PC-9 (cell line): ENCODE data around the gene DTYMK. TPM values are rescaled to one million over a fixed set of nuclear protein-coding genes. Genes with fewer than 3 reads are reported as not detected.

Experiments used
- BruUV-seq: library from RNA; stranded (reverse); fragments of 400-500 nt; replicated peaks from 2 replicates; lab custom pipeline; 2021; lab: Mats Ljungman, UMichigan
- CTCF ChIA-PET: fragments of 300-600 bp; sonication (Branson Sonifier 250); formaldehyde crosslinking; loops from one replicate; lab custom pipeline; 2022; ENCODE audit warnings: antibody characterized with exemption; lab: Charles Lee
- POLR2A ChIA-PET: fragments of 300-600 bp; sonication (Branson Sonifier 250); formaldehyde crosslinking; loops from one replicate; lab custom pipeline; 2022; ENCODE audit warnings: antibody characterized with exemption; ENCODE audit not compliant: unreplicated experiment; lab: Charles Lee
- DNase-seq, 2 experiments: peaks; one replicate each; pipeline versions ENCODE4 v3.0.0 to v3.0.0-alpha.2; 2015 to 2022; ENCODE audit warnings: mixed read lengths in 1 of 2
- H2AFZ ChIP-seq: fragments of 200-600 bp; sonication (generic); 2 replicates; pipeline ENCODE4 v1.8.1; 2017; ENCODE audit warnings: antibody characterized with exemption
- H3F3A ChIP-seq: fragments of 200-600 bp; sonication (generic); 2 replicates; pipeline ENCODE4 v1.8.1; 2017; ENCODE audit warnings: antibody characterized with exemption, mild to moderate bottlenecking, low read depth; ENCODE audit not compliant: insufficient read depth
- H3K27ac ChIP-seq: fragments of 200-600 bp; sonication (generic); 2 replicates; pipeline ENCODE4 v1.6.1; 2016; ENCODE audit warnings: mixed run types
- H3K27me3 ChIP-seq: fragments of 200-600 bp; sonication (generic); 2 replicates; pipeline ENCODE4 v1.6.1; 2016; ENCODE audit warnings: low read depth, mixed run types; ENCODE audit not compliant: insufficient read depth
- H3K36me3 ChIP-seq: fragments of 200-600 bp; sonication (generic); 2 replicates; pipeline ENCODE4 v1.6.1; 2016; ENCODE audit warnings: low read depth, mixed run types
- H3K4me1 ChIP-seq: fragments of 200-600 bp; sonication (generic); replicated peaks from 2 replicates; pipeline ENCODE4 v1.6.1; 2016; ENCODE audit warnings: mixed run types; ENCODE audit not compliant: insufficient read depth
- H3K4me2 ChIP-seq: fragments of 200-600 bp; sonication (generic); 2 replicates; pipeline ENCODE4 v1.6.1; 2017; ENCODE audit warnings: mixed run types
- H3K4me3 ChIP-seq: fragments of 200-600 bp; sonication (generic); 2 replicates; pipeline ENCODE4 v1.6.1; 2016; ENCODE audit warnings: mixed run types
- H3K79me2 ChIP-seq: fragments of 200-600 bp; sonication (generic); 2 replicates; pipeline ENCODE4 v1.6.1; 2017; ENCODE audit warnings: low read depth, mixed run types
- H3K9me2 ChIP-seq: fragments of 200-600 bp; sonication (generic); 2 replicates; pipeline ENCODE4 v1.8.1; 2017; ENCODE audit warnings: mild to moderate bottlenecking; ENCODE audit not compliant: insufficient read depth
- H3K9me3 ChIP-seq: fragments of 200-600 bp; sonication (generic); 2 replicates; pipeline ENCODE4 v1.8.1; 2016; ENCODE audit warnings: low read depth; ENCODE audit not compliant: insufficient read depth
- H4K20me1 ChIP-seq: fragments of 200-600 bp; sonication (generic); 2 replicates; pipeline ENCODE4 v1.8.1; 2017; ENCODE audit not compliant: insufficient read depth
- EZH2 ChIP-seq: fragments of 200-600 bp; sonication (generic); IDR thresholded peaks from 2 replicates; pipeline ENCODE4 v1.8.0; 2017; ENCODE audit warnings: antibody characterized with exemption, low read depth
- intact Hi-C: fragments of 100-400 bp; cut with micrococcal nuclease; formaldehyde crosslinking; loops from one replicate; pipeline ENCODE4 v1.10.0; 2022; ENCODE audit not compliant: unreplicated experiment
- total RNA-seq: library from RNA; stranded (reverse); gene quantifications from 2 replicates; pipeline ENCODE4 v1.2.3, GENCODE V29; 2021
- TF ChIP-seq, protein P1 (sequence below): fragments of 200-600 bp; sonication (generic); conservative IDR thresholded peaks from 2 replicates; pipeline ENCODE4 v1.6.1; 2017; ENCODE audit warnings: mixed run types, antibody characterized with exemption, mild to moderate bottlenecking, moderate library complexity

Gene DTYMK
- total RNA-seq, 1 experiment from 2014 or later, result 183 TPM

DNA sequence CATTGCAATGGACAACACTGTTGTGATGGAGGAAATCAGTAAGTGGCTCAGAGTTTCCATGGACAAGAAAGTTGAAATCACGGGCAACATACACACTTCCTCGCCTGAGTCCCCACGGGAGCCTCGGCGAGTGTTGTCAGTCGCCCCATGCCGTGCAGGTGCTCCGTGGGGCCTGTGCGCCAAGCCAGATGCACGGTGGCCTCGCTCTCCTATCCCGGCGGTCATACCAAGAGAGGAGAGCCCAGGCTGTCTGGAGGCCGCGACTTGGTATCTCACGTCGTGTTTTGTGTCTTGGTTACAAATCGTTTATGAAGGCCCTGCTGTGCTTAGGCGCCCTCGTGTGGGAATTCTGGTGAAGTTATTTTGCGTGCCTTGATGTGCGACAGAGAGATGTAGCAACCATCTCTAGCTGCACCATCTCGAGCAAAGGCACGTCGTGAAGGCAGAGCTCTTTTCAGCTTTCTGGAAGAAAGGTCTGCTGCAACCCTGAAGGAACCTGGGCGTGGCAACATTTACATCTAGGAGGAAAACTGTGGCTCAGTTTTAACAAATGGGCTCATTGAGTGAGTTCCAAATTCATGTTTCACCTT, 27.4 kb downstream of the DTYMK start:
- Histone ChIP-seq H4K20me1 (peaks cover 20% of the 10 kb centered on the region; the same call in 1 of the 2 replicates), H2AFZ (no peak overlapping the region), H3F3A (peaks cover 5% of the 10 kb centered on the region; the same call in 1 of the 2 replicates), H3K4me1 (no peaks in the 10 kb centered on the region), H3K4me3 (no peak overlapping the region), H3K36me3 (peaks cover 11% of the 10 kb centered on the region; the same call in 1 of the 2 replicates), H3K9me3 (no peaks in the 10 kb centered on the region), H3K4me2 (no peak overlapping the region), H3K27me3 (no peaks in the 10 kb centered on the region), H3K79me2 (no peaks in the 10 kb centered on the region), H3K27ac (no peak overlapping the region), H3K9me2 (no peaks in the 10 kb centered on the region)
- intact Hi-C loops, result loop anchor here (1.0 to 2.0 kb wide), 2 partner anchors 110 to 808 kb away; no protein-coding TSS in a partner anchor
- no peak for TF ChIP-seq EZH2
- TF ChIP-seq, protein P1, sequence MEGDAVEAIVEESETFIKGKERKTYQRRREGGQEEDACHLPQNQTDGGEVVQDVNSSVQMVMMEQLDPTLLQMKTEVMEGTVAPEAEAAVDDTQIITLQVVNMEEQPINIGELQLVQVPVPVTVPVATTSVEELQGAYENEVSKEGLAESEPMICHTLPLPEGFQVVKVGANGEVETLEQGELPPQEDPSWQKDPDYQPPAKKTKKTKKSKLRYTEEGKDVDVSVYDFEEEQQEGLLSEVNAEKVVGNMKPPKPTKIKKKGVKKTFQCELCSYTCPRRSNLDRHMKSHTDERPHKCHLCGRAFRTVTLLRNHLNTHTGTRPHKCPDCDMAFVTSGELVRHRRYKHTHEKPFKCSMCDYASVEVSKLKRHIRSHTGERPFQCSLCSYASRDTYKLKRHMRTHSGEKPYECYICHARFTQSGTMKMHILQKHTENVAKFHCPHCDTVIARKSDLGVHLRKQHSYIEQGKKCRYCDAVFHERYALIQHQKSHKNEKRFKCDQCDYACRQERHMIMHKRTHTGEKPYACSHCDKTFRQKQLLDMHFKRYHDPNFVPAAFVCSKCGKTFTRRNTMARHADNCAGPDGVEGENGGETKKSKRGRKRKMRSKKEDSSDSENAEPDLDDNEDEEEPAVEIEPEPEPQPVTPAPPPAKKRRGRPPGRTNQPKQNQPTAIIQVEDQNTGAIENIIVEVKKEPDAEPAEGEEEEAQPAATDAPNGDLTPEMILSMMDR, result peak; percentile 67
- BruUV-seq, result no TSS peak
- ChIA-PET CTCF (interaction anchor here (0.6 kb wide), 1 partner anchor 15 kb away, joined by 6 read pairs; no protein-coding TSS in a partner anchor), POLR2A (interaction anchor here (0.5 to 0.6 kb wide), 2 partner anchors 11 to 215 kb away, joined by 4 to 17 read pairs; no protein-coding TSS in a partner anchor)
- DNase-seq, result peak in 1 of 2 experiments; percentile 50

DNA sequence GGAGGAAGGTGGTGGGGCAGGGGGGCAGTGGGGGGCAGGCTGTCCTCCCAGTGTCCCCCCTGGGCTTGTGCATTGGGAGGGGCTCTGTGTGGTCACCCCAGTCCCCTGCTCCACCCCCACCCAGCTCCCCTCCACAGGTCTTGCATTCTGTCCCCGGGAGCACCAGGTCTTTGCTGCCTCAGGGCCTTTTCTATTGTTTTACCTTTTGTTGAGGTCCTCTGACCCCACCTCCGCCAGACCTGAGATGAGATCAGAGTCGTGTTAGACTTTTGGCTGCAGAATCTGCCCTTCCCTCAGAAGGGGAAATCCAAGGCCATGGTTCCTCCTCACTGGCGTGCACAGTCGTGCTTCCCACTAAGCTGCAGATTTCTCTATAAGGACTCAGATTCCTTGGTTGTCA, 28.3 kb downstream of the DTYMK start:
- intact Hi-C loops, result loop anchor here (2.0 kb wide), 1 partner anchor 807 kb away; no protein-coding TSS in a partner anchor
- no peak overlapping the region for H3K4me2 ChIP-seq
- ChIA-PET CTCF (interaction anchor here (0.7 kb wide), 1 partner anchor 215 kb away, joined by 4 read pairs; no protein-coding TSS in a partner anchor), POLR2A (no interaction called here)
- H2AFZ ChIP-seq, result no peak overlapping the region
- peaks cover 5% of the 10 kb centered on the region; the same call in 1 of the 2 replicates for H3F3A ChIP-seq
- TF ChIP-seq EZH2, result no peak
- TF ChIP-seq, protein P1, result no peak
- H3K36me3 ChIP-seq, result peaks cover 11% of the 10 kb centered on the region; the same call in 1 of the 2 replicates
- no peak overlapping the region for H3K27ac ChIP-seq
- DNase-seq, result no peak
- H3K27me3 ChIP-seq, result no peaks in the 10 kb centered on the region
- no peak overlapping the region for H3K4me3 ChIP-seq
- no TSS peak for BruUV-seq
- no peaks in the 10 kb centered on the region for H3K79me2 ChIP-seq
- peaks cover 20% of the 10 kb centered on the region; the same call in 1 of the 2 replicates for H4K20me1 ChIP-seq
- no peaks in the 10 kb centered on the region for H3K9me3 ChIP-seq
- H3K9me2 ChIP-seq, result no peaks in the 10 kb centered on the region
- no peaks in the 10 kb centered on the region for H3K4me1 ChIP-seq

DNA sequence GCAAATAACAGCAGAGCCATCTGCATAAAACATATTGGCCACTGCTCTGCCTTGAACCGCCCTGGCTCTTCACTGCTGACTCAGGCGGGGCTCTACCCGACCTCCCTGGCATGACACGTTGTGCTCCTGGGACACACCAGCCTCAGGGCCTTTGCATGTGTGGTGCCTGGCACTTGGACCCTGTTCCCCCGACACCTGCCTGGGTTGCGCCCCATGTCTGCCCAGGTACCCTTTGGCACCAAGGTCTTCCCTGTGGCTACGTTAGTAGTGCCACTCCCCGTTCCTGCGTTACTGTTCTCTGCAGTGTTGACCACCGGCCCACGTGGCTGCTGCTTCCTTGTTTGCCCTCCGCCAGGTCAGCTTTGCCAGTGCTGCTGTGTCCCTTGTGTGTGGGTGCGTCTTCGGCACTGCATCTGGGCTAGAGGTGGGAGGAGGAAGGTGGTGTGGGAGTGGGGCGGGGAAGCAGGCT, 28.8 kb downstream of the DTYMK start:
- peaks cover 5% of the 10 kb centered on the region; the same call in 1 of the 2 replicates for H3F3A ChIP-seq
- H3K79me2 ChIP-seq, result no peaks in the 10 kb centered on the region
- no peak overlapping the region for H3K27ac ChIP-seq
- H3K9me3 ChIP-seq, result no peaks in the 10 kb centered on the region
- no peaks in the 10 kb centered on the region for H3K27me3 ChIP-seq
- H3K4me2 ChIP-seq, result no peak overlapping the region
- H3K9me2 ChIP-seq, result no peaks in the 10 kb centered on the region
- intact Hi-C loops, result loop anchor here (2.0 kb wide), 1 partner anchor 807 kb away; no protein-coding TSS in a partner anchor
- POLR2A ChIA-PET, result no interaction called here
- H3K4me3 ChIP-seq, result no peak overlapping the region
- DNase-seq, result no peak
- no TSS peak for BruUV-seq
- no peaks in the 10 kb centered on the region for H3K4me1 ChIP-seq
- peaks cover 24% of the 10 kb centered on the region for H4K20me1 ChIP-seq
- TF ChIP-seq EZH2, result no peak
- TF ChIP-seq, protein P1, result no peak
- H3K36me3 ChIP-seq, result peaks cover 11% of the 10 kb centered on the region; the same call in 1 of the 2 replicates
- no peak overlapping the region for H2AFZ ChIP-seq
- CTCF ChIA-PET, result no interaction called here
